Measurements from ENCODE around the gene FAM20C.

The FAM20C gene

GRCh38 chr7:167090-167855, 25.1 kb upstream of the FAM20C start:
- Histone ChIP-seq H3K36me3 (ENCODE audit: control insufficient read depth in 1 of 2, insufficient read depth in 2 of 2, low read length in 2 of 2) (no peaks in the 10 kb centered on the region), H3K4me1 (ENCODE audit: control insufficient read depth in 1 of 2, insufficient read depth in 2 of 2, low read length in 2 of 2) (peaks cover 26 to 27% of the 10 kb centered on the region in 2 donors), H3K27me3 (ENCODE audit: control insufficient read depth in 1 of 2, insufficient read depth in 2 of 2, low read length in 2 of 2) (no peaks in the 10 kb centered on the region), H3K4me3 (ENCODE audit: low read depth in 1 of 2, low read length in 2 of 2) (no peak overlapping the region), H3K9ac (ENCODE audit: low read depth in 1 of 2, low read length in 2 of 2) (no peak overlapping the region), H3K27ac (ENCODE audit: low read depth, low read length) (no peak overlapping the region), H3K9me3 (ENCODE audit: control insufficient read depth in 1 of 2, low read length in 2 of 2) (no peaks in the 10 kb centered on the region)

DNA sequence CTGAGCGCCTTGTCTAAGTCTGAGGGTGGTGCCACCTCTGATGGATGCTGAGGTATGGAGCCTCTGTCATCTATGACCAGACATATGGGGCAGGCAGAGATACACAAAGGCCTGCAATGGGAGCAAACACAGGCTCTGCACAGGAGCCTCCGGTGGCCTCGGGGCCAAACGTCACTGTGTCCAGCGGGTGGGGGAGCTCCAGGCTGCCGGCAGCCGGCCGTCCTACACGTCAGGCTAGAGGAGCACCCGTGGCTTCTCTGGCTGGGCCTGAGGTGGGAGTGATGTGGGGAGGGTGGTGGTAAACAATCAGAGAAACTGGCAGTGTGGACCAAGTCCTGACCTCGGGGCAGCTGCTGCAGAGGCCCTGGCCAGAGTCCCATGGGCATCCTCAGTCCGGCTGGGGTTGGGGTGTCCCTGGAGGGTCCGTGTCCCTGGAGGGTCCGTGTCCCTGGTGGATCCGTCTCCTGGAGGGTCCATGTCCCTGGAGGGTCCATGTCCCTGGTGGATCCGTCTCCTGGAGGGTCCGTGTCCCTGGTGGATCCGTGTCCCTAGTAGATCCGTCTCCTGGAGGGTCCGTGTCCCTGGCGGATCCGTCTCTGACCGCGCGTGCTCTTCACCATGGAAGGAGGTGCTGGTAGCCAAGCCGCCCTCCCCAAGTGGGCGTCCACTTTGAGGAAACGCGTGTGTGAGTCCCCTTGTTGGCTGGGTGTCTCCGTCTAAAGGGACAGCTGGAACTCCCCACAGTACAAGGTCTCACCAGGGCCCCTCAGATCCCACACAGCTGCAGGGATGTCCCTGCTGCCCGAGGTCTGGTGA, 24.2 kb upstream of the FAM20C start:
- H3K27me3 ChIP-seq (ENCODE audit: control insufficient read depth in 1 of 2, insufficient read depth in 2 of 2, low read length in 2 of 2), result no peaks in the 10 kb centered on the region
- H3K4me1 ChIP-seq (ENCODE audit: control insufficient read depth in 1 of 2, insufficient read depth in 2 of 2, low read length in 2 of 2), result peaks cover 26 to 27% of the 10 kb centered on the region in 2 donors
- no peaks in the 10 kb centered on the region for H3K9me3 ChIP-seq (ENCODE audit: control insufficient read depth in 1 of 2, low read length in 2 of 2)
- H3K27ac ChIP-seq (ENCODE audit: low read depth, low read length), result no peak overlapping the region
- no peak overlapping the region for H3K4me3 ChIP-seq (ENCODE audit: low read depth in 1 of 2, low read length in 2 of 2)
- no peaks in the 10 kb centered on the region for H3K36me3 ChIP-seq (ENCODE audit: control insufficient read depth in 1 of 2, insufficient read depth in 2 of 2, low read length in 2 of 2)
- no peak overlapping the region for H3K9ac ChIP-seq (ENCODE audit: low read depth in 1 of 2, low read length in 2 of 2)

- no peaks in the 10 kb centered on the region for H3K9me3 ChIP-seq (ENCODE audit: control insufficient read depth in 1 of 2, low read length in 2 of 2)
- H3K27ac ChIP-seq (ENCODE audit: low read depth, low read length), result no peak overlapping the region
Measured at GRCh38 chr7:169276-170172, 22.8 kb upstream of the FAM20C start.

DNA sequence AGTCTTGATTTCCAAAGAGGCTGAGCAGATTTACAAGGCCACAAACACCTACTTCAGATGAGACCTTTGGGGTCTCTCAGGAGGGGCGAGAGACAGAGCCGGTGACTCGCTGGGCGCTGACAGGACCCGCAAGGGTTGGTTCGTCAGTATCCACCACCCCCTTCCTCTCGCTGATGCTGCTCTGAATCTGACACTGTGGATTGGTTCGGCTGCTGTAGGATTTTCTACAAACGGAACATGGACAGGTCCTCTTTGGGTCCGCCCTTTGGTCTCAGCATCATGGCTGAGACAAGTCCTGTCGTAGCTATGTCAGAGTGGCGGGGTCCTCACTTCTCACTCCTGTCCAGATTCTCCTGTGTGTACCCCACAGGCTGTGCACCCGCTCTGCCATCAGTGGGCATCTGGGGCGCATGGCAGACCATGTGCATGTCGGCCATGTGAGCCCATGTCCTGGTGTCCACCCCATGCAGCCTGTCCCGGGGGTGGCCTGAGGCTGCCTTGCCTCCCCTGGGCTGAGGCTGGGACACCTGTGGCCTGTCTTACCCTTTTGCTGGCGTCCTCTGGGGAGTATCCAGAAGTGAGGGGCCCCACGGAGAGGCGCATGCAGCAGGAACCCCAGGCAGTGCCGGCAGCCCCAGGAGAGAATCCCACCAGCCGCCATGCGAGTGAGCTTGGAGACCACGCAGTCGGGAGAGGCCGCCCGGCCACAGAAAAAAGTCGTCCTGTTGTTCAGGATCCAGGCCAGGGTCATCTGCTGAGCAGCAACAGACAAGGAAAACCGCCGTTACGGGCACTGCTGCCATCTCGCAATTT, 21.6 kb upstream of the FAM20C start:
- no peaks in the 10 kb centered on the region for H3K9me3 ChIP-seq (ENCODE audit: control insufficient read depth in 1 of 2, low read length in 2 of 2)
- H3K27ac ChIP-seq (ENCODE audit: low read depth, low read length), result no peak overlapping the region
- H3K36me3 ChIP-seq (ENCODE audit: control insufficient read depth in 1 of 2, insufficient read depth in 2 of 2, low read length in 2 of 2), result no peaks in the 10 kb centered on the region
- peaks cover 8 to 10% of the 10 kb centered on the region in 2 donors for H3K4me1 ChIP-seq (ENCODE audit: control insufficient read depth in 1 of 2, insufficient read depth in 2 of 2, low read length in 2 of 2)
- no peak overlapping the region for H3K4me3 ChIP-seq (ENCODE audit: low read depth in 1 of 2, low read length in 2 of 2)
- no peaks in the 10 kb centered on the region for H3K27me3 ChIP-seq (ENCODE audit: control insufficient read depth in 1 of 2, insufficient read depth in 2 of 2, low read length in 2 of 2)
- H3K9ac ChIP-seq (ENCODE audit: low read depth in 1 of 2, low read length in 2 of 2), result no peak overlapping the region

More at GRCh38 chr7:169276-170172, 22.8 kb upstream of the FAM20C start:
- no peaks in the 10 kb centered on the region for H3K27me3 ChIP-seq (ENCODE audit: control insufficient read depth in 1 of 2, insufficient read depth in 2 of 2, low read length in 2 of 2)
- no peak overlapping the region for H3K4me3 ChIP-seq (ENCODE audit: low read depth in 1 of 2, low read length in 2 of 2)
- no peak overlapping the region for H3K9ac ChIP-seq (ENCODE audit: low read depth in 1 of 2, low read length in 2 of 2)
- H3K4me1 ChIP-seq (ENCODE audit: control insufficient read depth in 1 of 2, insufficient read depth in 2 of 2, low read length in 2 of 2), result peaks cover 20 to 22% of the 10 kb centered on the region in 2 donors
- H3K36me3 ChIP-seq (ENCODE audit: control insufficient read depth in 1 of 2, insufficient read depth in 2 of 2, low read length in 2 of 2), result no peaks in the 10 kb centered on the region

DNA sequence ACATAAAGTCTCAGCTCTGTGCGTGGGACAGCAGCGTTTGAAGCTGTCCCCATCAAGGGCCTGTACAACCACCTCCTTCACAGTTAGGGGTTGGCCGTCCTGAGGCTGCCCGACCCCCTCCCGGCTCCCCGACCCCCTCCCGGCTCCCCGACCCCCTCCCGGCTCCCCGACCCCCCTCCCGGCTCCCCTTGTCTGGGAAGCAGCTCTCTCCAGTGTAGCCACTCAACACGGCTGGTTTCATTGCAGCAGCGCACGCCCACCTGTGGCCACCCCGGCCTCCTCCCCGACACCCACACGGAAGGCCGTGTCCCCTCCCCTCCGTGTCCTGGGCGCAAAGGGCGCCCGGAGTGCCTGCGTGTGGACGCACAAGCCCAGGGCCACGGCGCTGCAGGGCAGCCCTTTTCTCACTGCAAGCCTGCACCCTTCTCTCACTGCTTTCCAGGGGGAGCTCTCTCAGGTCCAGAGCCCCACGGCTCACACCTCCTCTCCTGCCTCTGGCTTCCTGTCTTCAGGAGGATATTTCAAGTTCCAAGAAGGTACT, 20.9 kb upstream of the FAM20C start:
- Histone ChIP-seq H3K9me3 (ENCODE audit: control insufficient read depth in 1 of 2, low read length in 2 of 2) (no peaks in the 10 kb centered on the region), H3K9ac (ENCODE audit: low read depth in 1 of 2, low read length in 2 of 2) (no peak overlapping the region), H3K4me1 (ENCODE audit: control insufficient read depth in 1 of 2, insufficient read depth in 2 of 2, low read length in 2 of 2) (peaks cover 3 to 7% of the 10 kb centered on the region in 2 donors), H3K36me3 (ENCODE audit: control insufficient read depth in 1 of 2, insufficient read depth in 2 of 2, low read length in 2 of 2) (no peaks in the 10 kb centered on the region), H3K4me3 (ENCODE audit: low read depth in 1 of 2, low read length in 2 of 2) (no peak overlapping the region), H3K27me3 (ENCODE audit: control insufficient read depth in 1 of 2, insufficient read depth in 2 of 2, low read length in 2 of 2) (no peaks in the 10 kb centered on the region), H3K27ac (ENCODE audit: low read depth, low read length) (no peak overlapping the region)

- H3K9ac ChIP-seq (ENCODE audit: low read depth in 1 of 2, low read length in 2 of 2), result no peak overlapping the region
- no peak overlapping the region for H3K4me3 ChIP-seq (ENCODE audit: low read depth in 1 of 2, low read length in 2 of 2)
- H3K27me3 ChIP-seq (ENCODE audit: control insufficient read depth in 1 of 2, insufficient read depth in 2 of 2, low read length in 2 of 2), result no peaks in the 10 kb centered on the region
- H3K27ac ChIP-seq (ENCODE audit: low read depth, low read length), result no peak overlapping the region
- peaks cover 0 to under 1% of the 10 kb centered on the region in 2 donors for H3K4me1 ChIP-seq (ENCODE audit: control insufficient read depth in 1 of 2, insufficient read depth in 2 of 2, low read length in 2 of 2)
- no peaks in the 10 kb centered on the region for H3K36me3 ChIP-seq (ENCODE audit: control insufficient read depth in 1 of 2, insufficient read depth in 2 of 2, low read length in 2 of 2)
- H3K9me3 ChIP-seq (ENCODE audit: control insufficient read depth in 1 of 2, low read length in 2 of 2), result no peaks in the 10 kb centered on the region
Measured at GRCh38 chr7:171912-172515, 20.4 kb upstream of the FAM20C start.

GRCh38 chr7:173209-173918, 19.0 kb upstream of the FAM20C start:
- Histone ChIP-seq H3K9me3 (ENCODE audit: control insufficient read depth in 1 of 2, low read length in 2 of 2) (no peaks in the 10 kb centered on the region), H3K9ac (ENCODE audit: low read depth in 1 of 2, low read length in 2 of 2) (no peak overlapping the region), H3K27me3 (ENCODE audit: control insufficient read depth in 1 of 2, insufficient read depth in 2 of 2, low read length in 2 of 2) (no peaks in the 10 kb centered on the region), H3K36me3 (ENCODE audit: control insufficient read depth in 1 of 2, insufficient read depth in 2 of 2, low read length in 2 of 2) (no peaks in the 10 kb centered on the region), H3K4me3 (ENCODE audit: low read depth in 1 of 2, low read length in 2 of 2) (no peak overlapping the region), H3K4me1 (ENCODE audit: control insufficient read depth in 1 of 2, insufficient read depth in 2 of 2, low read length in 2 of 2) (no peaks in the 10 kb centered on the region), H3K27ac (ENCODE audit: low read depth, low read length) (no peak overlapping the region)

DNA sequence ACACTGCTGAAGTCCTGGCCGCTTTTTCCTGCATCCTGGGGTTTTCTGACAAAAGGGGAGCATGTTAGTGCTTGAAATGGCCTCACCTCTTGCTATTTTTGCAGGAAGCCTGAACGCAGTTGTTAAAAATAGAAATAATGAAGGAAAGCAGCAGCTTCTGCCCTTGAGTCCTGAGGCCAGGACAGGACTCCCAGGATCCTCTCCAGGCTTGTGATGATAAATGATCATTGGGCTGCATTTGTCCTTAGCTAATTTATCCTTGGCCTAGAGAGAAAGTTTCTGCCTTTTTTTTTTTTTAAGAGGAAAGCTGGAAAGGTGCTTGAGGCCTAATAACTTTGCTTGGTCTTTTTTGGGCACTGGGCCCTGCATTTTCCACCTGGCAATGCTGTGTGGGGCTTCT, 17.7 kb upstream of the FAM20C start:
- no peak overlapping the region for H3K9ac ChIP-seq (ENCODE audit: low read depth in 1 of 2, low read length in 2 of 2)
- H3K9me3 ChIP-seq (ENCODE audit: control insufficient read depth in 1 of 2, low read length in 2 of 2), result no peaks in the 10 kb centered on the region

More for the DNA sequence above, 17.7 kb upstream of the FAM20C start:
- Histone ChIP-seq H3K36me3 (ENCODE audit: control insufficient read depth in 1 of 2, insufficient read depth in 2 of 2, low read length in 2 of 2) (no peaks in the 10 kb centered on the region), H3K4me3 (ENCODE audit: low read depth in 1 of 2, low read length in 2 of 2) (no peak overlapping the region), H3K27me3 (ENCODE audit: control insufficient read depth in 1 of 2, insufficient read depth in 2 of 2, low read length in 2 of 2) (no peaks in the 10 kb centered on the region), H3K27ac (ENCODE audit: low read depth, low read length) (no peak overlapping the region), H3K4me1 (ENCODE audit: control insufficient read depth in 1 of 2, insufficient read depth in 2 of 2, low read length in 2 of 2) (no peaks in the 10 kb centered on the region)
